Activated T-cell treated with anti-CD3 and anti-CD28 coated beads, Interleukin-2, amount 50 U/mL, for 72 hours (primary cell): ENCODE results near the gene TMEM41A. TPM values are rescaled to one million over a fixed set of nuclear protein-coding genes. Genes with fewer than 3 reads are reported as not detected.
"Not testable (repeated sequence)": the region's sequence is repeated elsewhere in the genome, so short reads cannot be mapped to it uniquely, and the experiment has no call there.

Source experiments
- ATAC-seq, 2 donors: fragments of 150-1000 bp; cut with Tn5 transposase; replicated peaks in 1 of 2; 2 replicates each; pipeline ENCODE4 v1.10.0; 2021; ENCODE audit warnings: moderate library complexity in 2 of 2, mild to moderate bottlenecking in 1 of 2
- DNase-seq, 2 donors: peaks; one replicate each; pipeline ENCODE4 v3.0.0; 2021 to 2022; ENCODE audit warnings: mixed read lengths in 1 of 2
- H3K27ac Mint-ChIP-seq: one replicate; pipeline ENCODE4 v1.8.0; 2022; ENCODE audit warnings: mild to moderate bottlenecking, moderate library complexity, mixed read lengths
- H3K27me3 Mint-ChIP-seq: one replicate; pipeline ENCODE4 v1.8.0; 2022; ENCODE audit warnings: low read depth, mixed read lengths
- H3K36me3 Mint-ChIP-seq, 2 donors: one replicate each; pipeline ENCODE4 v1.8.0; 2022; ENCODE audit warnings: mixed read lengths in 2 of 2, mild to moderate bottlenecking in 1 of 2; ENCODE audit not compliant: insufficient read depth in 2 of 2
- H3K4me1 Mint-ChIP-seq: one replicate; pipeline ENCODE4 v1.8.0; 2022; ENCODE audit warnings: low read depth, mixed read lengths
- H3K4me3 Mint-ChIP-seq, 2 donors: one replicate each; pipeline ENCODE4 v1.8.0; 2022; ENCODE audit warnings: mild to moderate bottlenecking in 2 of 2, mixed read lengths in 2 of 2, moderate library complexity in 2 of 2
- H3K9me3 Mint-ChIP-seq, 2 donors: one replicate each; pipeline ENCODE4 v1.8.0; 2022; ENCODE audit warnings: mixed read lengths in 2 of 2
- total RNA-seq, 2 donors: library from RNA; stranded (reverse); gene quantifications; one replicate each; pipeline ENCODE4 v1.2.3, GENCODE V29; 2022

The TMEM41A gene
- total RNA-seq, 2 donors from 2014 or later: 19.8 to 22.7 TPM

GRCh38 chr3:185477316-185477715, 21.5 kb downstream of the TMEM41A start:
- peaks cover 2 to 14% of the 10 kb centered on the region in 2 donors for H3K36me3 Mint-ChIP-seq
- ATAC-seq: no peak
- no peaks in the 10 kb centered on the region for H3K27me3 Mint-ChIP-seq
- no peak overlapping the region for H3K27ac Mint-ChIP-seq
- no peak for DNase-seq
- H3K4me1 Mint-ChIP-seq: no peaks in the 10 kb centered on the region
- H3K4me3 Mint-ChIP-seq: no peak overlapping the region
- no peaks in the 10 kb centered on the region for H3K9me3 Mint-ChIP-seq

- DNase-seq, H3K9me3 Mint-ChIP-seq, ATAC-seq, H3K27me3 Mint-ChIP-seq, H3K36me3 Mint-ChIP-seq, H3K4me1 Mint-ChIP-seq, H3K4me3 Mint-ChIP-seq, H3K27ac Mint-ChIP-seq: not testable (repeated sequence)
These were observed 23.9 kb downstream of the TMEM41A start for GRCh38 chr3:185474922-185475321.

GRCh38 chr3:185473290-185473815, 25.5 kb downstream of the TMEM41A start:
- ATAC-seq (no peak), DNase-seq (no peak)
- Mint-ChIP-seq H3K4me3 (no peak overlapping the region), H3K4me1 (no peaks in the 10 kb centered on the region), H3K27me3 (no peaks in the 10 kb centered on the region), H3K27ac (no peak overlapping the region), H3K36me3 (peaks cover 0 to 9% of the 10 kb centered on the region in 2 donors), H3K9me3 (no peaks in the 10 kb centered on the region)

- Mint-ChIP-seq H3K4me1 (no peaks in the 10 kb centered on the region), H3K36me3 (peaks cover 0 to 6% of the 10 kb centered on the region in 2 donors), H3K27ac (no peak overlapping the region), H3K27me3 (no peaks in the 10 kb centered on the region), H3K9me3 (no peaks in the 10 kb centered on the region), H3K4me3 (no peak overlapping the region)
- ATAC-seq (no peak), DNase-seq (no peak)
These were observed 28.5 kb downstream of the TMEM41A start for GRCh38 chr3:185470323-185470722.

GRCh38 chr3:185469542-185469941, 29.3 kb downstream of the TMEM41A start:
- Mint-ChIP-seq H3K4me1 (no peaks in the 10 kb centered on the region), H3K27me3 (no peaks in the 10 kb centered on the region), H3K4me3 (no peak overlapping the region), H3K36me3 (peaks cover 0 to 4% of the 10 kb centered on the region in 2 donors), H3K9me3 (no peaks in the 10 kb centered on the region), H3K27ac (no peak overlapping the region)
- ATAC-seq (no peak), DNase-seq (no peak)

- not testable (repeated sequence) for ATAC-seq, DNase-seq, H3K9me3 Mint-ChIP-seq, H3K4me3 Mint-ChIP-seq, H3K27me3 Mint-ChIP-seq, H3K4me1 Mint-ChIP-seq, H3K27ac Mint-ChIP-seq, H3K36me3 Mint-ChIP-seq
These were observed 32.7 kb downstream of the TMEM41A start for GRCh38 chr3:185466123-185466522.

- Mint-ChIP-seq H3K4me3 (no peak overlapping the region), H3K4me1 (no peaks in the 10 kb centered on the region), H3K36me3 (no peaks in the 10 kb centered on the region), H3K9me3 (no peaks in the 10 kb centered on the region), H3K27ac (no peak overlapping the region), H3K27me3 (no peaks in the 10 kb centered on the region)
- ATAC-seq: no peak
- no peak for DNase-seq
These were observed 33.4 kb downstream of the TMEM41A start for GRCh38 chr3:185465471-185465870.

- no peaks in the 10 kb centered on the region for H3K9me3 Mint-ChIP-seq
- no peak overlapping the region for H3K4me3 Mint-ChIP-seq
- ATAC-seq (no peak), DNase-seq (no peak)
- H3K36me3 Mint-ChIP-seq: no peaks in the 10 kb centered on the region
- no peaks in the 10 kb centered on the region for H3K27me3 Mint-ChIP-seq
- no peak overlapping the region for H3K27ac Mint-ChIP-seq
- no peaks in the 10 kb centered on the region for H3K4me1 Mint-ChIP-seq
These were observed 38.0 kb downstream of the TMEM41A start for GRCh38 chr3:185460719-185461350.

GRCh38 chr3:185460309-185460708, 38.5 kb downstream of the TMEM41A start:
- no peaks in the 10 kb centered on the region for H3K27me3 Mint-ChIP-seq
- DNase-seq: no peak
- H3K4me1 Mint-ChIP-seq: no peaks in the 10 kb centered on the region
- no peak overlapping the region for H3K27ac Mint-ChIP-seq
- no peak for ATAC-seq
- H3K9me3 Mint-ChIP-seq: no peaks in the 10 kb centered on the region
- no peak overlapping the region for H3K4me3 Mint-ChIP-seq
- H3K36me3 Mint-ChIP-seq: no peaks in the 10 kb centered on the region

GRCh38 chr3:185457376-185457775, 41.5 kb downstream of the TMEM41A start:
- ATAC-seq (no peak), DNase-seq (no peak)
- no peaks in the 10 kb centered on the region for H3K27me3 Mint-ChIP-seq
- no peaks in the 10 kb centered on the region for H3K9me3 Mint-ChIP-seq
- H3K4me3 Mint-ChIP-seq: no peak overlapping the region
- no peaks in the 10 kb centered on the region for H3K4me1 Mint-ChIP-seq
- H3K36me3 Mint-ChIP-seq: no peaks in the 10 kb centered on the region
- no peak overlapping the region for H3K27ac Mint-ChIP-seq

GRCh38 chr3:185451432-185451831, 47.4 kb downstream of the TMEM41A start:
- H3K36me3 Mint-ChIP-seq, H3K4me3 Mint-ChIP-seq, ATAC-seq, H3K4me1 Mint-ChIP-seq, H3K27me3 Mint-ChIP-seq, H3K9me3 Mint-ChIP-seq, H3K27ac Mint-ChIP-seq, DNase-seq: not testable (repeated sequence)

GRCh38 chr3:185448107-185448506, 50.7 kb downstream of the TMEM41A start:
- no peak overlapping the region for H3K27ac Mint-ChIP-seq
- no peaks in the 10 kb centered on the region for H3K27me3 Mint-ChIP-seq
- DNase-seq (no peak), ATAC-seq (no peak)
- H3K9me3 Mint-ChIP-seq: no peaks in the 10 kb centered on the region
- no peaks in the 10 kb centered on the region for H3K36me3 Mint-ChIP-seq
- no peak overlapping the region for H3K4me3 Mint-ChIP-seq
- no peaks in the 10 kb centered on the region for H3K4me1 Mint-ChIP-seq

- Mint-ChIP-seq H3K4me1 (no peaks in the 10 kb centered on the region), H3K27ac (no peak overlapping the region), H3K36me3 (no peaks in the 10 kb centered on the region), H3K4me3 (no peak overlapping the region), H3K9me3 (no peaks in the 10 kb centered on the region), H3K27me3 (peaks cover 17% of the 10 kb centered on the region)
- no peak for DNase-seq
- no peak for ATAC-seq
These were observed 54.5 kb downstream of the TMEM41A start for GRCh38 chr3:185444329-185444728.

- Mint-ChIP-seq H3K4me3 (no peak overlapping the region), H3K9me3 (no peaks in the 10 kb centered on the region)
- no peak for DNase-seq
These were observed 56.8 kb downstream of the TMEM41A start for GRCh38 chr3:185442031-185442430.

More at GRCh38 chr3:185442031-185442430, 56.8 kb downstream of the TMEM41A start:
- Mint-ChIP-seq H3K27ac (no peak overlapping the region), H3K27me3 (peaks cover 29% of the 10 kb centered on the region), H3K4me1 (no peaks in the 10 kb centered on the region), H3K36me3 (no peaks in the 10 kb centered on the region)
- ATAC-seq: no peak
